HG02885 (cell line): Measurements from ENCODE around the gene GPR142.
"Not testable (repeated sequence)": the region's sequence is repeated elsewhere in the genome, so short reads cannot be mapped to it uniquely, and the experiment has no call there.

ENCODE experiments used
- ATAC-seq: cut with Tn5 transposase; IDR thresholded peaks from one replicate; pipeline ENCODE4 v1.9.1; 2021; ENCODE audit warnings: mild to moderate bottlenecking; ENCODE audit not compliant: unreplicated experiment, poor library complexity

Gene GPR142

DNA sequence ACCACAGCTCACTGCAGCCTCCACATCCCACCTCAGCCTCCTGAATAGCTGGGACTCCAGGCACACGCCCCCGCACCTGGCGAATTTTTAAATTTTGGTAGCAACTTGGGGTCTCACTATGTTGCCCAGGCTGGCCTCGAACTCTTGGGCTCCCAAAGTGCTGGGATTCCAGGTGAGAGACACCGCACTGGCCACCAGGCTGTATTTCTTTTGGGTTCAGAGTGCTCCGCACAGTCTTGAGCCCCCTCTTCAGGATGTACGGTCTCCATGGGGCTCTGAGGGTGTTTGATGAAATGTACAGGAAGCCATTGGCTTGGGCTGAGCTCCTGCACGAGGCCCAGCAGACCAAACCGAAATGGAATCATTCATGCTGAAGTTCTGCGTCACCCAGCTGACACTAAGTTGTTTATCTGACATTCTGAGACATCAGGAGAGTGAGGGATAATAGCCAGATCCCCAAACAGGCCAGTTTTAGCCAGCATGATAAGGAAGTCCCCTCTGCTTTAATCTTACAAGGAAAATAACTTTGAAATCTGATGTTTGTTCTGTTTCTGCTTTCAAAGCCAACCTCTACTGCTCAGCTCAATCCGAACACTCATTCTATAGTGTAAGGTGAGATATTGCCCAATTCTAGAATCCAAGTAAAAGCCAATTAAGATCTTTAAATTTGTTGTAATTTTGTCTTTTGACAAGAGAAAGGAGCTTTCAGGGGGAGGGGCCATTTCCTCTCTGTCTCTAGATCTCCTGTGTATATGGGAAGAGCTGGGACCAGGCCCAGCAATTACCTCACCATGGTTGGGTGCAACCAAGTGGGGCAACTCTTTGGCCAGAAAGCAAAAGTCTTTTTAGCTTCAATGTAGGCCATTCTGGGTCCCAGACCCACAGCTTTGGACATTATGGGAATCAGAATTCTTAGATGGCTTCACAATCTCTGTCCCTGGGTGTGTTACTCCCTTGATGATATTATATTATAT is 23.7 kb downstream of the GPR142 start:
- ATAC-seq = no peak

DNA sequence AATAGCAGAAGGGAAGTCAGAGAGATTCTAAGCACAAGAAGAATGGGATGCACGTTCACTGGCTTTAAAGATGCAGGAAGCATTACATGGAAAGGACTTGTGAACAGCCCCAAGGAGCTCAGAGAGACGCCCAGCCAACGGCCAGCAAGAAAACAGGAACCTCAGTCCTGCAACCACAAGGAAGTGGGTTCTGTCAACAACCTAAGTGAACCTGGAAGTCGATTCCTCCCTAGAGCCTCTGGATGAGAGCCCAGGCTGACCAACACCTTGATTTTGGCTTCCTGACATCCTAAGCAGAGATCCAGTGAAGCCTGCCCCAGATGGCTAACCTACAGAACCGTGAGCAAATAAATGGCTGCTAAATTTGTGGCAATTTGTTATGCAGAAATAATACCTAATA is 24.5 kb downstream of the GPR142 start:
- ATAC-seq = no peak

DNA sequence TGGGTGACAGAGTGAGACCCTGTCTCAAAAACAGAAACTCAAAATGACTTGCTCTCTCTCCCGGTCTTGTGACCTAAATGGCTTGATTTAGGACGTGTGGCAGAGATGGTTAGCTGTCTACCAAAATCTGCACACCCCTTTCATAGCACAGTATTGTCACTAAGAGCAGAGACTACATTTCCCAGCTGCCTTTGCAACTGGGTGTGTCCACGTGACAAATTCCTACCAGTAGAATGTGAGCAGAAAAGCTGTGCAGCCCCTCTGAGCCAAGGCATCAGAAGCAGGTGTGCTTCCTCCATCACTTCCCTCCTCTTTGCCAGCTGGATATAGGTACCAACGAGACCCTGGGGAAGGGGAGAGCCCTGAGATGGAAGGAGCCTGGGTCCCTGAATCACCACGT is 25.5 kb downstream of the GPR142 start:
- no peak for ATAC-seq

DNA sequence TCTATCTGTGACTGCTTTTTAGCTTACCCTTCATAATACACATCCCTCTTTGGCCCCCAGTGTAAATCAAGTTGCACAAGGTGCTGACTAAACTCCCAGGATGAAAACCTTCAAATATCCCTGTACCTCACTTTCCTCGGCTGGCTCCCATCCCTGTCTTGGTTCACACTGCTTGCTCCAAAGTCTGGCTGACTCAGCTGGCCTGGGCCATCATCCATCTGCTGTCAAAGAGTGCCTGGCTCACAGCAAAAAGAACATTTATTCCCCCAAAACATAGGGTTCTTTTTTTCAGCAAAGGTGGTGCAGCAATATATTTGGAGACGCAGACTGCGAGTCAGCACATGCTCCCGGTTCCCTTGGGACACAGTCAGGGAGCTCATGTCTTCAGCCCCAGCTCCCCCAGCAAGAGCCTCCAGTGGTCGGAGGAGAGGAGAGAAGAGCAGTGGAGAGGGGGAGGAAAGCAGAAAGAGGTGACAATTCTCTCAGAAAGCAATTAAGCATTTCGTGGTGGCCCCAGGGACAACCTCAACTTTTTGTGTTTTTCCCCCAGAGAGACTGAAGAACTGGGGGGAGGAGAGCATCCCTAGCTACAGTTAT is 26.1 kb downstream of the GPR142 start:
- no peak for ATAC-seq

DNA sequence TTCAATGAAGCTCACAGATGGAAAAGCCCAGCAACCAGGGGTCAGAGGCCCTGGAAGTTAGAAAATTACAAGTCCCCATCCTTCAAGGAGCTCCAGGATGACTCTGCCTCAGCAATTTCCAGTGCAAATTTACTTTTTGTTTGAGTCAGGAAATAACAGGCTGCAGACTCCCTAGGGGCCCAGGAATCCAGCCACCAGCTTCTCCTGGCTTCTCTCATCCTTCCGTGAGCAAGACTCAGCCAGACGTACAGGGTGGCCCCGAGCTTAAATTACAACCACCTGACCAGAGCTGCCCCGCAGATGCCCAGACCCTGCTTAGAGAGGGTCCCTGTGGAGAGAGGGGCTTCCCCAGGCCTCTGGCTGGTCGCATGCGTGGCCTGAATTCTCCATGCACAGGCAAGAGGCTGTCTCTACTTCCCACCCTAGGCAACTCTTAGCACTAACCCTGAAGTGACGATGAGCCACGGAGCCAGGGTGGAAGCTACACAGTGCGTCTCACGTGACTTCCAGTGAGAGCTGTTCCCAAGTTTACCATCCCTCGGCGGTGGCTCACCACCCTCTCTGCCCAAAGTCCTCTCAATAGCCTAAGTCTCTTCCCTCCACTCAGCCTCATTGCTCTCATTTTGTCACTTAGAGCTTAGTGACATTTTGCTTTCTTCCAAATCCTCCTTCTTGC is 27.1 kb downstream of the GPR142 start:
- no peak for ATAC-seq

DNA sequence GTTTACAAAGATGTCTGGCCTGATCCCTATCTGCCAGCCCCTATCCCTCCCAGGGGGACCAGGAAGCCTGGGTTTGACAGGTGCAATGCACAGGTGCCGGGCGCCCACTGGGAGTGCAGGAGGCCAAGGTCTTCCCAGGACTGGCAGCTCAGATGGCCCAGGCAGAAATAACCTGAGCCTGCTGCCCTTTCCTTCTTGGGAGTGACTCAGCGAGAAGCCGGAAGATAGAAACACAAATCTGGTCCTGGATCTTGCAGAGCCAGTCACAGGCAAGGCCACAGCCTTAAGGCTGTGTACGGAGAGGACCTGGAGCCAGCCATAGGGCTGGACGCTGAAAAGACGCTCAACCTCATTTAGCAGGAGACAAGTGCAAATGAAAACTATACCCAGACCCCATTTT is 27.7 kb downstream of the GPR142 start:
- ATAC-seq = no peak

DNA sequence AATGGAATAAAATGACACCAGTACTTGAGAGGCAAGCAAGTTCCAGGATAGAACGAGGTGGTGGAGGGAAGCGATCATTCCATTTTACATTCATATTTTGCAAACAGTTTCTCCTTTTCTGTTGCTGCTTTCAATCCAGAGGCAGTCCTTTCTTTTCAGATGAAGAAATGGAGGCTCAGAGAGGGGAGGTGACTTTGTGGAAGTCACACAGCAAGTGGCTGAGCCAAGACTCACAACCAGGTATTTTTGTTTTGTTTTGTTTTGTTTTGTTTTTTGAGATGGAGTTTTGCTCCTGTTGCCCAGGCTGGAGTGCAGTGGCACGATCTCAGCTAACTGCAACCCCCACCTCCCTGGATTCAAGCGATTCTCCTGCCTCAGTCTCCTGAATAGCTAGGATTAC is 29.3 kb downstream of the GPR142 start:
- no peak for ATAC-seq

DNA sequence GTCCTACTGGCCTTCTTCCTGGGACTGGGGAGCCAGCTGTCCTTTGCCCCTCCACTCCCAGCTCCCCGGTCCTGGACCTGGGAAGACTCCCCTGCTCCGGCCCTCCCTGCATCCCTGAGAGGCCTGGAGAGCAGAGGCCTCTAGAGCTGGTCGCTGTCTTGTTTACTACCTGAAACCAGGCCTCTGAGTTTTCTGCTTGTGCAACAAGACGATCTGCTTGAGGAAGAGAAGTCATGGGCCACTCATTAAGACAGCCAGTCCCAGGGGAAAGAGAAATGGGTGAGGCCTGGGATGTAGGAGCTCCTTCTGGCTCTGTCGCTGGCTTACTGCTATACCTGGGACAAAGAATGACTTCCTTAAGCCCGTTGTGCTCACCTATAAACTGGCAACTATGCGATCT is 34.7 kb downstream of the GPR142 start:
- ATAC-seq = no peak

DNA sequence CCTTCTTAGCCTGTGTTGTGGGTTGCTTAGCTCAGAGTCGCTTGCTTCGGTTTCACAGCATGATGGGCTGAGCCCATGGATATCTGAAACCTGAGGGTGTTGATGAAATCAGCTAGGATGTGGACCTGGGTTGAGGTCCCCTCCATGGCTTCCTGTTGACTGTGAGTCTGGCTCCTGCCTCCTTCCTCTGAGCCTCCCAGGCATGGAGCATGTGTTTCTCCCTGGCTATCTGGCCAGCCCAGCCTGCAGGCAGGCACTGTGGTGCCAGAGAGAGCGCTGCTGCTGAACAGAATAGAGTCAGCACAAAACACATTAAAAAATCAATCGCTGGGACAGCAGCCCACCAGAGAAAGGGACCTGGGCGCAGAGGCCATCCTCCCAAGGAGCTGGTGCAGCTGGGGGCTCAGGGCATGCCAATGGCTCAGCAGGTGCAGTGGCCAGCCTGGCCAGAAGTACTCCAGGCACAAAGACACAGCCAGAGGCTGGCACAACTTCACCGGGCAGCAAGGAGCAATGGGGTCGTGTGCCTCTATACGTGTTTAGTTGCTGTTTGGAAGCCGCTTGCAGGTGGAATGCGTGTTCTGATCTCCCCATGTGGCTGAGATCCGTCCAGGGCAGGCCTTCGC is 36.3 kb downstream of the GPR142 start:
- ATAC-seq = no peak

DNA sequence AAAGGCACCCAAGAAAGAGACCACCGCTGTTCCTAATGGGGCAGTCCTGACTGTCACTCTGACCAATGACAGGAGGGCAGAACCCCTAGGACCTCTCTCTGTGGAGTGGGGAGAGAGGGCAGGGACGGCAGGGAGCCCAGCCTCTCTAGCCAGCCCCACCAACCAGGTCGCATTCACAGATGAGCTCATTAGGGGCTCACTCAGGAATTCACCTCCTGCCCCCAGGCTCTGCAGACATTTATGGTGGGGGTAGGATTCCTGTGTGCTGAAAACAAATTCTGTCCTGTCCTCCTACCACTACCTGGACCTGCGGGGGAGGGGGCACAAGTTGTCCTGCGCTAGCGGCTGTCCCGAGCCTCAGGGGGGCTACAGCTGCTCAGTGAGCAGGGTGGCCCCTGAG is 36.9 kb downstream of the GPR142 start:
- no peak for ATAC-seq

DNA sequence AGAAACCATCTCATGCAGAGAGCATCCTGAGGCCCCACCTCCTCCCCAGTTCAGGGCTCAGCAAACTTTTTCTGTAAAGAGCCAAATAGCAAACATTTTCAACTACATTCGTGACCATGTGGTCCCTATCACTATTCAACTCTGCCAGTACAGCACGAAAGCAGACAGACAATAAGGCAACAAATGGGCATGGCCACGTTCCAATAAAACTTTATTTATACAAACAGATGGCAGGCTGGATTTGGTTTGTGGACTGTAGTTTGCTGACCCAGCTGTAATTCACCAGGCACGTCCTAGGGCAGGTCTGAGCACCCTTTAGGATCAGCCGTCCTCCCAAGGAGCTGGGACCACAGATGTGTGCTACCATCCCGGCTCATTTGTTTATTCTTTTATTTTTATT is 37.5 kb downstream of the GPR142 start:
- ATAC-seq = no peak

DNA sequence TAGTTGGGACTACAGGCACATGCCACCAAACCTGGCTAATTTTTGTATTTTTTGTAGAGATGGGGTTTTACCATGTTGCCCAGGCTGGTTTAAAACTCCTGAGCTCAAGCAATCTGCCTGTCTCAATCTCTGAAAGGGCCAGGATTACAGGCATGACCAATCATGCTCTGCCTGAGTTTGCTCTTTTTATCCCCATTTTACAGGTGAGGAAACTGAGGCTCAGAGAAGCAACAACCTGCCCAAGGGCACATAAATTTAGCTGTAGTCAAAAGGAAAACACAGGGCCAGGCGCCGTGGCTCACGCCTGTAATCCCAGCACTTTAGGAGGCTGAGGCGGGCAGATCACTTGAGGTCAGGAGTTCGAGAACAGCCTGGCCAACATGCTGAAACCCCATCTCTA is 38.0 kb downstream of the GPR142 start:
- not testable (repeated sequence) for ATAC-seq

DNA sequence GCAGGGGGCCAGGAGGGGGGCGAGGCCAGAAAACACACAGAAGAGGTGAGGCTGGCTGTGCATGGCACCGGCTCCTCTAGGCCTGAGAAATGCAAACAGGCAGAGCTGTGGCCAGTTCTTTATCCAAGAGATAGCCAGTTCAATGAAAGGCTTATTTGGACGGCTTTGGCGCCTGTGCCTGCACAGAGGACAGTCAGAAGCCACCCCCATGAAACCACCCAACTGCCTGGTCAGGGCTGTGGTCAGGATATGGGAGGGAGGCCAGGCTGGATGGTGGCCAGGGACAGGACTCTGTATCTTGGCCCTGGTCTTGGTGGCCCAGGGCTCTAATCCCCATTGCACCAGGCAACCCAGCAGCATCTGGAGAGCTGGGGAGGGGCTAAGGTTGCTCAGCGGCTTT is 40.1 kb downstream of the GPR142 start:
- ATAC-seq = no peak

DNA sequence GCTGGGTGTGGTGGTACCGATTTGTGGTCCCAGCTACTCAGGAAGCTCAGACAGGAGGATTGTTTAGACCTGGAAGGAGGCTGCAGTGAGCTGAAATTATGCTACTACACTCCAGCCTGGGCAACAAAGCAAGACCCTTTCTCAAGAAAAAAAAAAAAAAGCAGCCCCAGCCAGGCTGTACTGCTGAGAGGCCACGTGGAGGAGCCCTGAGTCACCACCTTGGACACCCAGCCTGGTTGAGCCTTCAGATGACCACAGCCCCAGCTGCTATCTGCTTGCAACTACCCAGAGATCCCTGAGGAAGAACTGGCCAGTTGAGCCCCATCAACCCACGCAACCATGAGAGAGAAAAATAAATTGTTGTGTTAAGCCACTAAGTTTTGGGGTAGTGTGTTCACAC is 41.0 kb downstream of the GPR142 start:
- no peak for ATAC-seq

DNA sequence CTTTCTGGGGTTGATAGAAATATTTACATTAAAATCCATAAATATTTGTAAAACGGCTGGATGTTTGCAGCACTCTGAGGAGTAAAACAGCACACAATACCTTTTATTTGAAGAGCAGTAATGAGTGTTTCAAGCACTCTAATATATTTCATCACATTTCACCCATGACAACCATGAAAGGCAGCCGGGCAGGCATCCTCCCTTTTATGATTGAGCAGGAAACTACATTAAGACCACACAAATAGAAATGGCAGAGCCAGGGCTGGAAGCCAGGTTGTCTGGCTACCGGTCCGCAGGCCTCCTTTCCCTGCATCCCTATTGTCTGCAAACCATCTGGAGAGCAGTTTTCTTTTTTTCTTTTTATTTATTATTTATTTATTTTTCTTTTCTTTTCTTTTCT is 41.5 kb downstream of the GPR142 start:
- ATAC-seq = no peak

DNA sequence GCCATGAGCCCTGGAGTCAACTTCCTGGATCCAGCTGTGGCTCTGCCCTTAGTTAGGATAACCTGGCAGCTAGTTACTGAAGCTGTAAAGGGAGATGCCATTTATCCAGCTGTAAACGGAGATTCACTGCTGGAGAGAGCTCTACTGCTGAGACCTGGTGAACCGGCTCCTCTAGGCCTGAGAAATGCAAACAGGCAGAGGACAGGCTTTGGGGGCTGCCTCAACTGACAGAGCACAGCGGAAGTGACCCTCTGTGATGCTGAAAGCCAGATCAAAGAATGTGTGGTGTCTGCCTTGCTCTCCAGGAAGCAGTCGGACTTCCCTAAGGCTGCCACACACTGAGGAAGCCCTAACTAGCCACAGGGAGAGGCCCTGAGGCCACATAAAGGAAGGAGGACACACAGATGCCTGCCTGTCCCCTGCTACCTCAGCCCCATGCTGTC is 42.7 kb downstream of the GPR142 start:
- no peak for ATAC-seq

DNA sequence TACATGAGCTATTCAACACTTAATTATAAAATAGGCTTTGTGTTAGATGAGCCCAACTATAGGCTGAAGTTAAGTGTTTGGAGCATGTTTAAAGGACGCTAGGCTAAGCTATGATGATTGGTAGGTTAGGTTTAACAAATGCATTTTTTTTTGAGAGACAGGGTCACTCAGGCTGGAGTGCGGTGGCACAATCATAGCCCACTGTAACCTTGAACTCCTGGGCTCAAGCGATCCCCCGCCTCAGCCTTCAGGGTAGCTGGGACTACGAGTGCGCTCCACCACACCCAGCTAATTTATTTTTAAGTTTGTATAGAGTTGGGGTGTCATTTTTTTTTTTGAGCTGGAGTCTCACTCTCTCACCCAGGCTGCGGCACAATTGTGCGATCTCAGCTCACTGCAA is 45.3 kb downstream of the GPR142 start:
- ATAC-seq = no peak

DNA sequence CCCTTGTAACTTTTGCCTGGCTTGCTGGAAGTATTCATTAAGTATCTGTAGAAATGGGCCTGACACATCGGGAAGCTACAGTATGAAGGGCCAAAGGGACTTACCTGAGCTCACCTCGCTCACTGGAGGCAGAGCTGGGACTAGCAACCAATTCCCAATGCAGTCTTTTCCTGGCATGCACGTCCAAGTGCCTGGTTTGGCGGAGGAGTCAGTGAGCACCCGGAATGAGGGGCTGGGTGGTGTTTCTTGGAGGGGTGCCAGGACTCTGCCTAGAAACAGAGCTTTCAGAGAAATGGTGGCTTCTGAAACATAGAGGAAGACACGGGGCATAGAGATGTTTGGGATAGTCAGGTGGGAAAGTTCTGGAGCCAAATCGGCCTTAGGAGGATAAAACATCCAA is 46.2 kb downstream of the GPR142 start:
- ATAC-seq = no peak

DNA sequence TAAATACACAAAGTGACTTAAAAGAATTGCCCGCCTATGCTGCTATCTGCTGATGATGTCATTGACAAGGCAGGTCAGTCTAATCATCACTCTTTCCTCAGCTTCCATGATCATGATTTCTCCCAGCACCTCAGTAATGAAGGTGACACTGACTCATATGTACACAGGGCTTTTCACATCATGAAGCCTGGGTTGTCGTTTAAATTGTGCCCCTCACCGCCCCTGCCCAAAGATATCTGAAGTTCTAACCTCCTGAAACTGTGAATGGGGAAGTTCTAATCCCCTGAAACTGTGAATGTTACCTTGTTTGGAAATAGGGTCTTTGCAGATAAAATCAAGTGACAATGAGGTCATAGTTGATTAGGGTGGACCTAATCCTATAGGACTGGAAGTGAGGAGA is 47.2 kb downstream of the GPR142 start:
- no peak for ATAC-seq

DNA sequence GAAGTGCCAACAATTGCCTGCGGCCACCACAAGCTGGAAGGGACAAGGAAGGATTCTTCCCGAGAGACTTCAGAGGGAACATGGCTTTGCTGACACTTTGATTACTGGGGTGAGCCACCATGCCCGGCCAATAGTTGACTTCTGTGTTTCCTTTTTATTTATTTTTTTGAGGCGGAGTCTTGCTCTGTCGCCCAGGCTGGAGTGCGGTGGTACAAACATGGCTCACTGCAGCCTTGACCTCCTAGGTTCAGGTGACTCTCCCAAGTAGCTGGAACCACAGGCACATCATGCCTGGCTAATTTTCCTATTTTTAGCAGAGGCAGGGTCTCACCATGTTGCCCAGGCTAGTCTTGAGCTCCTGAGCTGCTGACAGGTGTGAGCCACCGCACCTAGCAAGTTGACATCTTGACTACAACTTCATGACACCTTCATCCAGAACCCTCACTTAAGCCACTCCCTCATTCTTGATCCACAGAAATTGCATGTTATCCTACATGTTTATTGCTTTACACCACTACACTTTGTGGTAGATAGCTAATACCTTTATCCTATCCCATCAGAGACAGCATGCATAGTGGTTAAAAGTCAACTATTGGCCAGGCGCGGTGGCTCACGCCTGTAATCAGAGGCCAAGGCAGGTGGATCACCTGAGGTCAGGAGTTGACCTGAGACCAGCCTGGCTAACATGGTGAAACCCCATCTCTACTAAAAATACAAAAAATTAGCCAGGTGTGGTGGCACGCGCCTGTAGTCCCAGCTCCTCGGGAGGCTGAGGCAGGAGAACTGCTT is 48.5 kb downstream of the GPR142 start:
- no peak for ATAC-seq
